Omental fat pad (tissue), 4 donors: ENCODE measurements around the gene DDI2. TPM values are rescaled to one million over a fixed set of nuclear protein-coding genes. Genes with fewer than 3 reads are reported as not detected.

Experiments used
- ATAC-seq: fragments of 150-250 bp; one replicate; pipeline ENCODE4 v1.9.1; 2016; ENCODE audit warnings: mild to moderate bottlenecking, moderate library complexity; ENCODE audit not compliant: low FRiP score
- DNase-seq: peaks from one replicate; pipeline ENCODE4 v3.0.0-alpha.2; 2019; ENCODE audit warnings: low spot score
- CTCF ChIP-seq, 3 donors: fragments of 450-650 bp; IDR thresholded peaks; one replicate each; pipeline ENCODE4 v1.5.1; 2016 to 2017; ENCODE audit warnings: antibody characterized with exemption in 3 of 3, mild to moderate bottlenecking in 3 of 3, moderate library complexity in 2 of 3
- total RNA-seq, 4 donors: library from RNA; depleted of rRNA; stranded (reverse); fragments of >200 nt; gene quantifications; one replicate each; pipeline ENCODE4 v1.1.0, GENCODE V29; 2016

Gene DDI2
- total RNA-seq = 10 to 100 TPM; 49.3 to 63.2 (median 54.5) TPM

GRCh38 chr1:15617173-15618076 is at the start of gene DDI2:
TSS of gene DDI2 (plus strand) at chr1:15617458. CDS start at chr1:15617671, 213 bp downstream.
- DNase-seq (peak; percentile 89), ATAC-seq (peak; percentile 97)
- TF ChIP-seq CTCF (IDR thresholded peaks at IDR 0.05) = no peak

- DNase-seq (no peak), ATAC-seq (no peak)
- TF ChIP-seq CTCF (IDR thresholded peaks at IDR 0.05) = no peak
These were observed 48.7 kb upstream of the DDI2 start for GRCh38 chr1:15568387-15569073.

- no peak for DNase-seq
- ATAC-seq = no peak
- no peak for TF ChIP-seq CTCF (IDR thresholded peaks at IDR 0.05)
These were observed 46.4 kb upstream of the DDI2 start for GRCh38 chr1:15570861-15571260.

GRCh38 chr1:15571266-15571665 is 46.0 kb upstream of the DDI2 start:
- TF ChIP-seq CTCF (IDR thresholded peaks at IDR 0.05) = no peak
- ATAC-seq = no peak
- DNase-seq = no peak

- ATAC-seq (no peak), DNase-seq (peak; percentile 3)
- no peak for TF ChIP-seq CTCF (IDR thresholded peaks at IDR 0.05)
These were observed 43.8 kb upstream of the DDI2 start for GRCh38 chr1:15573477-15573876.

- DNase-seq (peak; percentile 10), ATAC-seq (no peak)
- TF ChIP-seq CTCF (IDR thresholded peaks at IDR 0.05) = no peak
These were observed 42.5 kb upstream of the DDI2 start for GRCh38 chr1:15574741-15575140.
